ENCODE measurements around the gene RAD51B. TPM values are rescaled to one million over a fixed set of nuclear protein-coding genes. Genes with fewer than 3 reads are reported as not detected.

The RAD51B gene
- polyA plus RNA-seq, 1 experiment, result 6.6 TPM

GRCh38 chr14:68015356-68016254, 196.0 kb downstream of the RAD51B start:
- H3K4me3 ChIP-seq (ENCODE audit: low read depth, low read length), result no peak overlapping the region
- ChIA-PET POLR2A (no interaction called here), CTCF (interaction anchor here (1.9 kb wide), 1 partner anchor 828 kb away, joined by 5 read pairs; no protein-coding TSS in a partner anchor)
- no peaks in the 10 kb centered on the region for H3K27me3 ChIP-seq (ENCODE audit: control insufficient read depth, insufficient read depth, low read length)
- no peak overlapping the region for H3K27ac ChIP-seq (ENCODE audit: low read depth, low read length)
- no peak for TF ChIP-seq CTCF (IDR thresholded peaks at IDR 0.05; ENCODE audit: low read depth, low read length)
- no peaks in the 10 kb centered on the region for H3K9me3 ChIP-seq (ENCODE audit: control insufficient read depth, insufficient read depth, low read length)
- DNase-seq (ENCODE audit: low read depth, low spot score), result no peak

GRCh38 chr14:68016255-68016914, 196.8 kb downstream of the RAD51B start:
- no peak overlapping the region for H3K4me3 ChIP-seq (ENCODE audit: low read depth, low read length)
- H3K27me3 ChIP-seq (ENCODE audit: control insufficient read depth, insufficient read depth, low read length), result no peaks in the 10 kb centered on the region
- POLR2A ChIA-PET, result no interaction called here
- DNase-seq (ENCODE audit: low read depth, low spot score), result no peak
- H3K27ac ChIP-seq (ENCODE audit: low read depth, low read length), result no peak overlapping the region
- CTCF ChIA-PET, result interaction anchor here (0.5 to 1.9 kb wide), 3 partner anchors 72 to 827 kb away, joined by 3 to 5 read pairs (median 3); no protein-coding TSS in a partner anchor
- no peaks in the 10 kb centered on the region for H3K9me3 ChIP-seq (ENCODE audit: control insufficient read depth, insufficient read depth, low read length)
- no peak for TF ChIP-seq CTCF (IDR thresholded peaks at IDR 0.05; ENCODE audit: low read depth, low read length)

GRCh38 chr14:68018598-68018997, 199.0 kb downstream of the RAD51B start:
- Histone ChIP-seq H3K4me3 (ENCODE audit: low read depth, low read length) (no peak overlapping the region), H3K9me3 (ENCODE audit: control insufficient read depth, insufficient read depth, low read length) (peaks cover 4% of the 10 kb centered on the region; the same call in 1 of the 2 replicates), H3K27me3 (ENCODE audit: control insufficient read depth, insufficient read depth, low read length) (no peaks in the 10 kb centered on the region), H3K27ac (ENCODE audit: low read depth, low read length) (no peak overlapping the region)
- CTCF ChIA-PET, result no interaction called here
- no peak for DNase-seq (ENCODE audit: low read depth, low spot score)
- no peak for TF ChIP-seq CTCF (IDR thresholded peaks at IDR 0.05; ENCODE audit: low read depth, low read length)
- POLR2A ChIA-PET, result interaction anchor here (0.6 kb wide), 1 partner anchor 774 kb away, joined by 9 read pairs; the partner anchor contains the start of gene ZFP36L1

GRCh38 chr14:68020493-68020892, 200.9 kb downstream of the RAD51B start:
- Histone ChIP-seq H3K9me3 (ENCODE audit: control insufficient read depth, insufficient read depth, low read length) (peaks cover 4% of the 10 kb centered on the region; the same call in 1 of the 2 replicates), H3K27ac (ENCODE audit: low read depth, low read length) (no peak overlapping the region), H3K4me3 (ENCODE audit: low read depth, low read length) (no peak overlapping the region), H3K27me3 (ENCODE audit: control insufficient read depth, insufficient read depth, low read length) (no peaks in the 10 kb centered on the region)
- POLR2A ChIA-PET, result no interaction called here
- CTCF ChIA-PET, result no interaction called here
- TF ChIP-seq CTCF (IDR thresholded peaks at IDR 0.05; ENCODE audit: low read depth, low read length), result no peak
- no peak for DNase-seq (ENCODE audit: low read depth, low spot score)

All from AG04450 (cell line).